Ascending aorta (tissue), 2 donors: ENCODE results near the gene SLC8B1. TPM values are rescaled to one million over a fixed set of nuclear protein-coding genes. Genes with fewer than 3 reads are reported as not detected.

Source experiments
- DNase-seq, 2 donors: peaks; one replicate each; pipeline ENCODE4 v3.0.0-alpha.2; 2019; ENCODE audit warnings: low spot score in 2 of 2
- H3K27ac ChIP-seq, 2 donors: fragments of 200-600 bp; sonication (generic); one replicate each; pipeline ENCODE4 v1.5.1; 2016 to 2017; ENCODE audit warnings: mild to moderate bottlenecking in 1 of 2
- H3K27me3 ChIP-seq: fragments of 200-600 bp; sonication (generic); one replicate; pipeline ENCODE4 v1.5.1; 2017
- H3K36me3 ChIP-seq, 2 donors: fragments of 200-600 bp; sonication (generic); one replicate each; pipeline ENCODE4 v1.5.1; 2016
- H3K4me1 ChIP-seq, 2 donors: fragments of 200-600 bp; sonication (generic); one replicate each; pipeline ENCODE4 v1.5.1; 2016 to 2017; ENCODE audit warnings: mild to moderate bottlenecking in 1 of 2
- H3K4me3 ChIP-seq, 2 donors: fragments of 200-600 bp; sonication (generic); one replicate each; pipeline ENCODE4 v1.5.1; 2016 to 2017; ENCODE audit warnings: mild to moderate bottlenecking in 1 of 2
- H3K9me3 ChIP-seq, 2 donors: fragments of 200-600 bp; sonication (generic); one replicate each; pipeline ENCODE4 v1.5.1; 2016
- CTCF ChIP-seq, 3 experiments: fragments of 200-600 bp in 2 of 3; fragments of 450-650 bp in 1 of 3; sonication (generic) in 2 of 3; IDR thresholded peaks; one replicate each; pipeline ENCODE4 v1.5.1; 2016 to 2019; ENCODE audit warnings: antibody characterized with exemption in 3 of 3, mild to moderate bottlenecking in 1 of 3, moderate library complexity in 1 of 3
- intact Hi-C: fragments of 100-400 bp; cut with DNase I; formaldehyde crosslinking; loops from one replicate; pipeline ENCODE4 v1.15.1; 2023
- total RNA-seq: library from RNA; depleted of rRNA; stranded (reverse); fragments of >200 nt; gene quantifications from one replicate; pipeline ENCODE4 v1.1.0, GENCODE V29; 2016

Gene SLC8B1
- total RNA-seq, 1 donor from 2014 or later = 114 TPM

- H3K36me3 ChIP-seq = peaks cover 51 to 61% of the 10 kb centered on the region in 2 donors
Measured at GRCh38 chr12:113297214-113297587, 37.7 kb downstream of the SLC8B1 start.

GRCh38 chr12:113296557-113297213 lies 38.2 kb downstream of the SLC8B1 start:
- Histone ChIP-seq H3K4me3 (no peak overlapping the region), H3K27me3 (no peaks in the 10 kb centered on the region), H3K27ac (peak overlapping the region; percentile 73 to 95), H3K9me3 (no peaks in the 10 kb centered on the region), H3K36me3 (peaks cover 50 to 60% of the 10 kb centered on the region in 2 donors), H3K4me1 (peaks cover 14 to 30% of the 10 kb centered on the region in 2 donors)
- intact Hi-C loops = no loop called here
- no peak for DNase-seq
- TF ChIP-seq CTCF (IDR thresholded peaks at IDR 0.05) = no peak

More at GRCh38 chr12:113297214-113297587, 37.7 kb downstream of the SLC8B1 start:
- intact Hi-C loops = no loop called here
- Histone ChIP-seq H3K9me3 (no peaks in the 10 kb centered on the region), H3K27me3 (no peaks in the 10 kb centered on the region), H3K27ac (peak overlapping the region; percentile 73 to 95), H3K4me1 (peaks cover 14 to 30% of the 10 kb centered on the region in 2 donors), H3K4me3 (no peak overlapping the region)
- TF ChIP-seq CTCF (IDR thresholded peaks at IDR 0.05) = no peak
- DNase-seq = no peak

GRCh38 chr12:113295886-113296556 lies 38.9 kb downstream of the SLC8B1 start:
- peaks cover 14 to 30% of the 10 kb centered on the region in 2 donors for H3K4me1 ChIP-seq
- TF ChIP-seq CTCF (IDR thresholded peaks at IDR 0.05) = no peak
- DNase-seq = no peak
- H3K9me3 ChIP-seq = no peaks in the 10 kb centered on the region
- H3K4me3 ChIP-seq = no peak overlapping the region
- peaks cover 57 to 64% of the 10 kb centered on the region in 2 donors for H3K36me3 ChIP-seq
- no peaks in the 10 kb centered on the region for H3K27me3 ChIP-seq
- intact Hi-C loops = no loop called here
- peak overlapping the region in 1 of 2 donors; percentile 73 for H3K27ac ChIP-seq

- H3K27me3 ChIP-seq = no peaks in the 10 kb centered on the region
- DNase-seq = no peak
- no peak overlapping the region for H3K4me3 ChIP-seq
- intact Hi-C loops = no loop called here
- peaks cover 86 to 93% of the 10 kb centered on the region in 2 donors for H3K36me3 ChIP-seq
- TF ChIP-seq CTCF (IDR thresholded peaks at IDR 0.05) = no peak
- peak overlapping the region in 1 of 2 donors; percentile 22 for H3K27ac ChIP-seq
- H3K4me1 ChIP-seq = peaks cover 2 to 10% of the 10 kb centered on the region in 2 donors
- no peaks in the 10 kb centered on the region for H3K9me3 ChIP-seq
Measured at GRCh38 chr12:113293100-113293499, 41.8 kb downstream of the SLC8B1 start.

GRCh38 chr12:113292547-113292946 lies 42.4 kb downstream of the SLC8B1 start:
- Histone ChIP-seq H3K36me3 (peaks cover 92 to 97% of the 10 kb centered on the region in 2 donors), H3K4me3 (no peak overlapping the region), H3K27me3 (no peaks in the 10 kb centered on the region), H3K27ac (peak overlapping the region in 1 of 2 donors; percentile 22), H3K4me1 (peaks cover 0 to 4% of the 10 kb centered on the region in 2 donors), H3K9me3 (no peaks in the 10 kb centered on the region)
- no peak for TF ChIP-seq CTCF (IDR thresholded peaks at IDR 0.05)
- intact Hi-C loops = no loop called here
- DNase-seq = no peak
